T-cell (primary cell): ENCODE data around the gene MFSD6L. TPM values are rescaled to one million over a fixed set of nuclear protein-coding genes. Genes with fewer than 3 reads are reported as not detected.

Experiments
- ATAC-seq, 4 experiments: fragments of 200-7000 bp in 3 of 4; fragments of 150-1000 bp in 1 of 4; cut with Tn5 transposase; replicated peaks in 1 of 4; 1 replicate in 3 of 4; 2 replicates in 1 of 4; pipeline ENCODE4 v1.10.0; 2021; ENCODE audit warnings: moderate library complexity in 3 of 4, mild to moderate bottlenecking in 2 of 4, moderate number of reproducible peaks in 1 of 4
- CTCF ChIA-PET, 2 donors: fragments of 300-600 bp; sonication (Branson Sonifier 250); formaldehyde crosslinking; loops; one replicate each; lab custom pipeline; 2022; ENCODE audit warnings: antibody characterized with exemption in 2 of 2; lab: Charles Lee
- POLR2A ChIA-PET, 2 donors: fragments of 300-600 bp; sonication (Branson Sonifier 250); formaldehyde crosslinking; loops; one replicate each; lab custom pipeline; 2022; ENCODE audit warnings: antibody characterized with exemption in 2 of 2; lab: Charles Lee
- DNase-seq, 35 experiments: peaks; one replicate each; pipeline versions ENCODE4 v3.0.0 to v3.0.0-alpha.2; 2013 to 2023
- H3K27ac ChIP-seq: one replicate; pipeline ENCODE4 v1.5.1; 2013; ENCODE audit warnings: low read length
- H3K27me3 ChIP-seq, 2 experiments: replicated peaks in 1 of 2; 1 replicate in 1 of 2; 2 replicates in 1 of 2; pipeline versions ENCODE4 v1.6.1 to v1.7.0; 2013; ENCODE audit warnings: low read length in 1 of 2, mixed read lengths in 1 of 2; ENCODE audit not compliant: control insufficient read depth in 2 of 2, insufficient read depth in 2 of 2; ENCODE audit errors: extremely low read depth in 1 of 2
- H3K36me3 ChIP-seq, 2 donors: 1 replicate in 1 of 2; 2 replicates in 1 of 2; pipeline versions ENCODE4 v1.6.1 to v1.7.0; 2013; ENCODE audit warnings: low read length in 1 of 2; ENCODE audit not compliant: control insufficient read depth in 2 of 2, insufficient read depth in 1 of 2; ENCODE audit errors: extremely low read depth in 1 of 2
- H3K4me1 ChIP-seq, 2 experiments: 1 replicate in 1 of 2; 2 replicates in 1 of 2; pipeline versions ENCODE4 v1.6.1 to v1.7.0; 2013; ENCODE audit warnings: low read length in 2 of 2, mixed read lengths in 1 of 2; ENCODE audit not compliant: insufficient read depth in 2 of 2, control insufficient read depth in 1 of 2; ENCODE audit errors: extremely low read depth in 1 of 2
- H3K4me3 ChIP-seq, 2 donors: 1 replicate in 1 of 2; 2 replicates in 1 of 2; pipeline versions ENCODE4 v1.5.1 to v1.7.0; 2013; ENCODE audit warnings: mild to moderate bottlenecking in 2 of 2, low read length in 1 of 2, moderate library complexity in 1 of 2; ENCODE audit not compliant: control insufficient read depth in 1 of 2; ENCODE audit errors: extremely low read depth in 1 of 2
- H3K9me3 ChIP-seq: 2 replicates; pipeline ENCODE4 v1.7.0; 2013
- H3K27ac Mint-ChIP-seq, 2 donors: one replicate each; pipeline ENCODE4 v1.8.0; 2020 to 2021; ENCODE audit warnings: mild to moderate bottlenecking in 2 of 2, mixed read lengths in 2 of 2
- H3K27me3 Mint-ChIP-seq, 2 donors: one replicate each; pipeline ENCODE4 v1.8.0; 2021 to 2022; ENCODE audit warnings: mixed read lengths in 2 of 2
- H3K36me3 Mint-ChIP-seq: one replicate; pipeline ENCODE4 v1.8.0; 2021; ENCODE audit warnings: mixed read lengths
- H3K4me1 Mint-ChIP-seq, 3 donors: one replicate each; pipeline ENCODE4 v1.8.0; 2020 to 2022; ENCODE audit warnings: mixed read lengths in 3 of 3, mild to moderate bottlenecking in 1 of 3
- H3K4me3 Mint-ChIP-seq, 3 donors: one replicate each; pipeline ENCODE4 v1.8.0; 2020 to 2022; ENCODE audit warnings: mild to moderate bottlenecking in 3 of 3, mixed read lengths in 3 of 3, moderate library complexity in 3 of 3
- H3K9me3 Mint-ChIP-seq, 3 donors: one replicate each; pipeline ENCODE4 v1.8.0; 2020 to 2022; ENCODE audit warnings: mixed read lengths in 3 of 3
- WGBS: methylation state at CpG from one replicate; pipeline ENCODE4 v1.1.5; 2013; ENCODE audit warnings: missing lambda C conversion rate; ENCODE audit not compliant: insufficient coverage; 5-methylcytosine and 5-hydroxymethylcytosine counted together
- total RNA-seq, 35 experiments: library from RNA in 6 of 35; stranded (reverse) in 6 of 35; fragments of 120-200 nt in 1 of 35; gene quantifications; one replicate each; pipeline versions ENCODE4 v1.2.1 to v1.2.4 and lab custom pipeline; 2013 to 2026

Gene MFSD6L
- total RNA-seq, 5 donors from 2014 or later (not counting 1 experiment from before 2014, with no cell fraction given): 0.13 to 0.32 (median 0.20) TPM; not detected in 1

DNA sequence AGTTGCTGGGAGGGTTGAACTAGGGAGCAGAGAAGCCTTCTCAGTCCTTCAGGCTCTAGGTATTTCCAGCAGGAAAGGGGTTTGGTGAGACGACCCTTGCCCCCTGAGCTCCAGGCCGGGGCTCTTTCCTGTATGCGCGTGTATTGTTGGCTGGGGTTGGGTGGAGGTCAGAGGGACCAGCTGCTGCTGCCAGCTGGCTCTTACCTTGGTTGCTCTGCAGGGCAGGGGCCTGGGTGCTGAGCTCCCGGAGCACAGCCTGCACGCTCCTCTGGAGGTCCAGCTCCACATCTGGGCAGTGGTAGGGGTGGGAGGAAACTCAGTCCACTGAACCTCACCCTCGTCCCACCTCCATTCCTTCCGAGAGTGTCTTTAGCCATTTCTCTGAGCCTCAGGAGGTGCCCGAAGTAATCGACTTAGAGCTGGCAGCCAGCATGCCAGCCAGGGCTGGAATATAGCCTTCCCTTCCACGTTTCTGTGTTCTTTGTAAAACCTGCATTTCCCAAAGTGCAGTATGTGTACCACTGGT is 40.3 kb upstream of the MFSD6L start:
- 86% methylated on average over 2 of the region's 11 CpGs for WGBS
- no peaks in the 10 kb centered on the region for H3K4me1 ChIP-seq
- peaks cover 0 to 11% of the 10 kb centered on the region in 2 donors for H3K36me3 ChIP-seq
- no peak overlapping the region for H3K27ac ChIP-seq
- no peak for ATAC-seq
- Mint-ChIP-seq H3K27me3 (no peaks in the 10 kb centered on the region), H3K9me3 (no peaks in the 10 kb centered on the region), H3K36me3 (peaks cover 4% of the 10 kb centered on the region), H3K4me3 (no peak overlapping the region), H3K27ac (no peak overlapping the region), H3K4me1 (peaks cover 0 to 6% (median 0%) of the 10 kb centered on the region in 3 donors)
- ChIA-PET CTCF (no interaction called here), POLR2A (no interaction called here)
- no peak for DNase-seq
- no peaks in the 10 kb centered on the region for H3K9me3 ChIP-seq
- no peak overlapping the region for H3K4me3 ChIP-seq
- no peaks in the 10 kb centered on the region for H3K27me3 ChIP-seq

- Mint-ChIP-seq H3K27ac (no peak overlapping the region), H3K4me3 (no peak overlapping the region), H3K27me3 (no peaks in the 10 kb centered on the region), H3K4me1 (peaks cover 0 to 6% (median 0%) of the 10 kb centered on the region in 3 donors), H3K9me3 (no peaks in the 10 kb centered on the region), H3K36me3 (peaks cover 4% of the 10 kb centered on the region)
- Histone ChIP-seq H3K27ac (no peak overlapping the region), H3K36me3 (peaks cover 0 to 11% of the 10 kb centered on the region in 2 donors), H3K4me1 (no peaks in the 10 kb centered on the region), H3K9me3 (no peaks in the 10 kb centered on the region), H3K27me3 (no peaks in the 10 kb centered on the region), H3K4me3 (no peak overlapping the region)
- ChIA-PET CTCF (no interaction called here), POLR2A (no interaction called here)
- 93% methylated on average over 10 of the region's 12 CpGs for WGBS
- ATAC-seq: no peak
- no peak for DNase-seq
These were observed 39.5 kb upstream of the MFSD6L start for GRCh38 chr17:8838551-8839095.

DNA sequence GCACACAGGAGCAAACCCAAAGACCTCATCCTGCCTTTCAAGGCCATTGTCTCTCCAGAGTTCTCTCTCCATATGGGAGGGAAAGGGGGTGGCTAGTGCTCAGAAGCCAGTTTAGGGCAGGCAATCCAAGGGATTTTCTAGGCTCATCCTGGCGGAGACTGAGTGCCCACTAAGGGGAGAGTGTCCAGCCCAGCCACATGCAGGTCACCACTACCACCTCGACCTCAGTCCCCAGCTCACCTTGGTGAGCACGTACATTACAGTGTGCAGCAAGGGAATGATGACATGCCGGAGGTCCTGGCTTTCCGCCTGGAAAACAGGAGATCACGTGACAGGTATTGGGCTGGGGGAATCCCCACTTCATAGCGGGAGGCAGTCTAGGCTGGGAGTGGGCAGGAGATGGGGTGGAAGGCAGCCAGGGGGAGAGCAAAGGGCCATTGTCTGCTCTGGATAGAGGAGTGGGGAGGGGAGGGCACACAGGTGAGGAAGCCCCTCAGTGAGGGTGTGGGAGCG is 38.5 kb upstream of the MFSD6L start:
- Histone ChIP-seq H3K36me3 (peaks cover 0 to 11% of the 10 kb centered on the region in 2 donors), H3K4me3 (no peak overlapping the region), H3K4me1 (no peaks in the 10 kb centered on the region), H3K9me3 (no peaks in the 10 kb centered on the region), H3K27me3 (no peaks in the 10 kb centered on the region), H3K27ac (no peak overlapping the region)
- Mint-ChIP-seq H3K27ac (no peak overlapping the region), H3K9me3 (no peaks in the 10 kb centered on the region), H3K4me3 (no peak overlapping the region), H3K36me3 (peaks cover 4% of the 10 kb centered on the region), H3K4me1 (no peaks in the 10 kb centered on the region), H3K27me3 (no peaks in the 10 kb centered on the region)
- 70% methylated on average over 6 of the region's 8 CpGs for WGBS
- no peak for ATAC-seq
- ChIA-PET POLR2A (no interaction called here), CTCF (no interaction called here)
- DNase-seq: no peak

GRCh38 chr17:8836821-8837562 is 37.8 kb upstream of the MFSD6L start:
- no peak for DNase-seq
- H3K4me3 ChIP-seq: no peak overlapping the region
- H3K9me3 ChIP-seq: no peaks in the 10 kb centered on the region
- H3K27me3 Mint-ChIP-seq: no peaks in the 10 kb centered on the region
- WGBS: 95% methylated on average over 7 of the region's 15 CpGs
- no peaks in the 10 kb centered on the region for H3K9me3 Mint-ChIP-seq
- H3K36me3 Mint-ChIP-seq: peaks cover 4% of the 10 kb centered on the region
- POLR2A ChIA-PET: no interaction called here
- H3K27me3 ChIP-seq: no peaks in the 10 kb centered on the region
- no peak overlapping the region for H3K4me3 Mint-ChIP-seq
- H3K4me1 ChIP-seq: no peaks in the 10 kb centered on the region
- peaks cover 0 to 11% of the 10 kb centered on the region in 2 donors for H3K36me3 ChIP-seq
- CTCF ChIA-PET: interaction anchor here in 1 of 2 donors (0.7 kb wide), 1 partner anchor 10 kb away, joined by 3 read pairs; no protein-coding TSS in a partner anchor
- no peak for ATAC-seq
- H3K27ac Mint-ChIP-seq: no peak overlapping the region
- no peak overlapping the region for H3K27ac ChIP-seq
- H3K4me1 Mint-ChIP-seq: no peaks in the 10 kb centered on the region

- no CpG with 5 or more reads among the region's 6 CpGs for WGBS
- Histone ChIP-seq H3K36me3 (peaks cover 0 to 13% of the 10 kb centered on the region in 2 donors), H3K4me3 (no peak overlapping the region), H3K4me1 (no peaks in the 10 kb centered on the region), H3K27me3 (no peaks in the 10 kb centered on the region), H3K27ac (no peak overlapping the region), H3K9me3 (no peaks in the 10 kb centered on the region)
- H3K4me1 Mint-ChIP-seq: no peaks in the 10 kb centered on the region
- POLR2A ChIA-PET: no interaction called here
- no peak overlapping the region for H3K4me3 Mint-ChIP-seq
- ATAC-seq (no peak), DNase-seq (no peak)
- H3K9me3 Mint-ChIP-seq: no peaks in the 10 kb centered on the region
- H3K27me3 Mint-ChIP-seq: no peaks in the 10 kb centered on the region
- CTCF ChIA-PET: no interaction called here
- no peak overlapping the region for H3K27ac Mint-ChIP-seq
- H3K36me3 Mint-ChIP-seq: peaks cover 4% of the 10 kb centered on the region
These were observed 36.6 kb upstream of the MFSD6L start for GRCh38 chr17:8835631-8836364.

- Mint-ChIP-seq H3K4me1 (no peaks in the 10 kb centered on the region), H3K27me3 (no peaks in the 10 kb centered on the region), H3K4me3 (no peak overlapping the region), H3K36me3 (peaks cover 4% of the 10 kb centered on the region), H3K9me3 (no peaks in the 10 kb centered on the region), H3K27ac (no peak overlapping the region)
- Histone ChIP-seq H3K36me3 (peaks cover 0 to 13% of the 10 kb centered on the region in 2 donors), H3K27ac (no peak overlapping the region), H3K4me1 (no peaks in the 10 kb centered on the region), H3K27me3 (no peaks in the 10 kb centered on the region), H3K9me3 (no peaks in the 10 kb centered on the region), H3K4me3 (no peak overlapping the region)
- DNase-seq (no peak), ATAC-seq (no peak)
- ChIA-PET POLR2A (no interaction called here), CTCF (no interaction called here)
- 95% methylated on average over 14 of the region's 14 CpGs for WGBS
These were observed 35.9 kb upstream of the MFSD6L start for GRCh38 chr17:8835106-8835505.
